ENCODE results near the gene SLC30A3.

DNA sequence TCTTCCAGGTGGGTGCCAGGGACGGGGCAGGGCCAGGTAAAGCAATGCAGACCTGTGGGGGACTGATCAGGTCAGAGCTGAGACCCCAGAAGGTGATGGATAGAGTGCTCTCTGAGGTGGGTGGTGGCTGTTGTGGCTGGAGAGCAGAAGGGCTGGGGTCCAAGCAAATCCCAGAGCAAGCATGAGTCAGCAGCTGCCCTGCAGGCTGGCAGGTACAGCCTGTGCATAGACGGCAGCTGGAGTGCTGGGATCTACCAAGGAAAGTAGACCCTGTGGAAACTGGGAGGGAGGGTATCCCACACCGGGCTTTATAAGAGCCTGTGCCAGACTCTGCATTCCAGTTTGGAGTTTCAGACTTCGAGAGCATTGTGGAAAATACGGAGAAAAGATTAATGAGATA, 20.0 kb upstream of the SLC30A3 start:
- TF ChIP-seq, protein P1, sequence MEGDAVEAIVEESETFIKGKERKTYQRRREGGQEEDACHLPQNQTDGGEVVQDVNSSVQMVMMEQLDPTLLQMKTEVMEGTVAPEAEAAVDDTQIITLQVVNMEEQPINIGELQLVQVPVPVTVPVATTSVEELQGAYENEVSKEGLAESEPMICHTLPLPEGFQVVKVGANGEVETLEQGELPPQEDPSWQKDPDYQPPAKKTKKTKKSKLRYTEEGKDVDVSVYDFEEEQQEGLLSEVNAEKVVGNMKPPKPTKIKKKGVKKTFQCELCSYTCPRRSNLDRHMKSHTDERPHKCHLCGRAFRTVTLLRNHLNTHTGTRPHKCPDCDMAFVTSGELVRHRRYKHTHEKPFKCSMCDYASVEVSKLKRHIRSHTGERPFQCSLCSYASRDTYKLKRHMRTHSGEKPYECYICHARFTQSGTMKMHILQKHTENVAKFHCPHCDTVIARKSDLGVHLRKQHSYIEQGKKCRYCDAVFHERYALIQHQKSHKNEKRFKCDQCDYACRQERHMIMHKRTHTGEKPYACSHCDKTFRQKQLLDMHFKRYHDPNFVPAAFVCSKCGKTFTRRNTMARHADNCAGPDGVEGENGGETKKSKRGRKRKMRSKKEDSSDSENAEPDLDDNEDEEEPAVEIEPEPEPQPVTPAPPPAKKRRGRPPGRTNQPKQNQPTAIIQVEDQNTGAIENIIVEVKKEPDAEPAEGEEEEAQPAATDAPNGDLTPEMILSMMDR (IDR thresholded peaks at IDR 0.05; ENCODE audit: insufficient read depth, low read depth, low read length): no peak
- TF ChIP-seq EZH2 (IDR thresholded peaks at IDR 0.05; ENCODE audit: insufficient read depth, low read length): no peak
